ENCODE measurements around the gene BCL2L11.

GRCh38 chr2:111142101-111142500 lies 21.4 kb downstream of the BCL2L11 start:
- TF ChIP-seq, protein P1, sequence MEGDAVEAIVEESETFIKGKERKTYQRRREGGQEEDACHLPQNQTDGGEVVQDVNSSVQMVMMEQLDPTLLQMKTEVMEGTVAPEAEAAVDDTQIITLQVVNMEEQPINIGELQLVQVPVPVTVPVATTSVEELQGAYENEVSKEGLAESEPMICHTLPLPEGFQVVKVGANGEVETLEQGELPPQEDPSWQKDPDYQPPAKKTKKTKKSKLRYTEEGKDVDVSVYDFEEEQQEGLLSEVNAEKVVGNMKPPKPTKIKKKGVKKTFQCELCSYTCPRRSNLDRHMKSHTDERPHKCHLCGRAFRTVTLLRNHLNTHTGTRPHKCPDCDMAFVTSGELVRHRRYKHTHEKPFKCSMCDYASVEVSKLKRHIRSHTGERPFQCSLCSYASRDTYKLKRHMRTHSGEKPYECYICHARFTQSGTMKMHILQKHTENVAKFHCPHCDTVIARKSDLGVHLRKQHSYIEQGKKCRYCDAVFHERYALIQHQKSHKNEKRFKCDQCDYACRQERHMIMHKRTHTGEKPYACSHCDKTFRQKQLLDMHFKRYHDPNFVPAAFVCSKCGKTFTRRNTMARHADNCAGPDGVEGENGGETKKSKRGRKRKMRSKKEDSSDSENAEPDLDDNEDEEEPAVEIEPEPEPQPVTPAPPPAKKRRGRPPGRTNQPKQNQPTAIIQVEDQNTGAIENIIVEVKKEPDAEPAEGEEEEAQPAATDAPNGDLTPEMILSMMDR (IDR thresholded peaks at IDR 0.05), result no peak
- TF ChIP-seq POLR2AphosphoS5 (IDR thresholded peaks at IDR 0.05), result no peak

Measured in transverse colon (tissue), 4 donors.